ENCODE data around the gene GPR158. TPM values are rescaled to one million over a fixed set of nuclear protein-coding genes. Genes with fewer than 3 reads are reported as not detected.

GPR158 gene
- total RNA-seq, 2 donors from 2014 or later, result 0.09 to 0.29 TPM

DNA sequence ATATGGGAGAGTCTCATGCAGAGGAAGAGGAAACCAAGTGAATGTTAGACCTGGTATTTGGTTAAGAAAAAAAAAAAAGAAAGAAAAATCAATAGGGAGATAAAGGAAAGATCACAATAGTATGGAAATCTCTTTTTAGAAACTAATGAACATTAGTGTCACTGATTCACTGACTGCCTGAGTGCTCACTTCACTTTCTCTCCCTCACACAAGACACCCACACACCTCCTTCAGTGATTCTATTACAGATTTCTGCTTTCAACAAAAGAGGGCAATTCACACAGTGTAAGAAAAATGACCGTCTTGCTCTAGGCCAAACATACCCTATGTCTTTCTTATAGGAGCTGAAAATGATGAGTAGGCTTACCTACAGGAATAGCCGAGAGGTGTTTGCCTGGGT is 6.0 kb downstream of the GPR158 start:
- Histone ChIP-seq H3K9ac (ENCODE audit: extremely low read depth, low read length, poor library complexity, severe bottlenecking) (no peak overlapping the region), H3K27ac (ENCODE audit: low read depth, low read length) (no peak overlapping the region), H3K27me3 (ENCODE audit: control insufficient read depth, insufficient read depth, low read length, poor library complexity, severe bottlenecking) (peaks cover 26% of the 10 kb centered on the region), H3K36me3 (ENCODE audit: control insufficient read depth, insufficient read depth, low read length) (no peaks in the 10 kb centered on the region), H3K4me1 (ENCODE audit: control insufficient read depth, insufficient read depth, low read length) (peaks cover 3% of the 10 kb centered on the region), H3K9me3 (ENCODE audit: control insufficient read depth, low read length) (no peaks in the 10 kb centered on the region), H3K4me3 (ENCODE audit: low read length) (no peak overlapping the region)
- Mint-ChIP-seq H3K4me3 (no peak overlapping the region), H3K27me3 (ENCODE audit: insufficient read depth) (peaks cover 28% of the 10 kb centered on the region), H3K27ac (no peak overlapping the region), H3K9me3 (no peaks in the 10 kb centered on the region), H3K4me1 (peaks cover 20% of the 10 kb centered on the region), H3K36me3 (ENCODE audit: low read depth) (no peaks in the 10 kb centered on the region)
- WGBS, 2 experiments (ENCODE audit: insufficient coverage in 1 of 2, insufficient read length in 1 of 2), result 71 to 90% methylated on average over 2 of the region's 2 CpGs
- DNase-seq, result no peak
- TF ChIP-seq, protein P1, sequence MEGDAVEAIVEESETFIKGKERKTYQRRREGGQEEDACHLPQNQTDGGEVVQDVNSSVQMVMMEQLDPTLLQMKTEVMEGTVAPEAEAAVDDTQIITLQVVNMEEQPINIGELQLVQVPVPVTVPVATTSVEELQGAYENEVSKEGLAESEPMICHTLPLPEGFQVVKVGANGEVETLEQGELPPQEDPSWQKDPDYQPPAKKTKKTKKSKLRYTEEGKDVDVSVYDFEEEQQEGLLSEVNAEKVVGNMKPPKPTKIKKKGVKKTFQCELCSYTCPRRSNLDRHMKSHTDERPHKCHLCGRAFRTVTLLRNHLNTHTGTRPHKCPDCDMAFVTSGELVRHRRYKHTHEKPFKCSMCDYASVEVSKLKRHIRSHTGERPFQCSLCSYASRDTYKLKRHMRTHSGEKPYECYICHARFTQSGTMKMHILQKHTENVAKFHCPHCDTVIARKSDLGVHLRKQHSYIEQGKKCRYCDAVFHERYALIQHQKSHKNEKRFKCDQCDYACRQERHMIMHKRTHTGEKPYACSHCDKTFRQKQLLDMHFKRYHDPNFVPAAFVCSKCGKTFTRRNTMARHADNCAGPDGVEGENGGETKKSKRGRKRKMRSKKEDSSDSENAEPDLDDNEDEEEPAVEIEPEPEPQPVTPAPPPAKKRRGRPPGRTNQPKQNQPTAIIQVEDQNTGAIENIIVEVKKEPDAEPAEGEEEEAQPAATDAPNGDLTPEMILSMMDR (conservative IDR thresholded peaks at IDR 0.05), result no peak

GRCh38 chr10:25182636-25183035 is 7.8 kb downstream of the GPR158 start:
- H3K4me3 Mint-ChIP-seq, result no peak overlapping the region
- no peaks in the 10 kb centered on the region for H3K36me3 Mint-ChIP-seq (ENCODE audit: low read depth)
- TF ChIP-seq, protein P1 (conservative IDR thresholded peaks at IDR 0.05), result no peak
- peaks cover 11% of the 10 kb centered on the region for H3K4me1 Mint-ChIP-seq
- Histone ChIP-seq H3K4me3 (ENCODE audit: low read length) (no peak overlapping the region), H3K27ac (ENCODE audit: low read depth, low read length) (no peak overlapping the region), H3K27me3 (ENCODE audit: control insufficient read depth, insufficient read depth, low read length, poor library complexity, severe bottlenecking) (peaks cover 8% of the 10 kb centered on the region), H3K4me1 (ENCODE audit: control insufficient read depth, insufficient read depth, low read length) (peaks cover 3% of the 10 kb centered on the region), H3K36me3 (ENCODE audit: control insufficient read depth, insufficient read depth, low read length) (no peaks in the 10 kb centered on the region), H3K9ac (ENCODE audit: extremely low read depth, low read length, poor library complexity, severe bottlenecking) (no peak overlapping the region), H3K9me3 (ENCODE audit: control insufficient read depth, low read length) (no peaks in the 10 kb centered on the region)
- no peak overlapping the region for H3K27ac Mint-ChIP-seq
- no peak for DNase-seq
- 60 to 91% methylated on average over 1 to 3 of the region's 3 CpGs for WGBS, 2 experiments (ENCODE audit: insufficient coverage in 1 of 2, insufficient read length in 1 of 2)
- peaks cover 10% of the 10 kb centered on the region for H3K27me3 Mint-ChIP-seq (ENCODE audit: insufficient read depth)
- H3K9me3 Mint-ChIP-seq, result no peaks in the 10 kb centered on the region

GRCh38 chr10:25191162-25191895 is 16.5 kb downstream of the GPR158 start:
- no peaks in the 10 kb centered on the region for H3K4me1 ChIP-seq (ENCODE audit: control insufficient read depth, insufficient read depth, low read length)
- H3K9ac ChIP-seq (ENCODE audit: extremely low read depth, low read length, poor library complexity, severe bottlenecking), result no peak overlapping the region
- Mint-ChIP-seq H3K27ac (no peak overlapping the region), H3K36me3 (ENCODE audit: low read depth) (no peaks in the 10 kb centered on the region), H3K4me3 (no peak overlapping the region), H3K4me1 (peaks cover 8% of the 10 kb centered on the region), H3K27me3 (ENCODE audit: insufficient read depth) (no peaks in the 10 kb centered on the region), H3K9me3 (peaks cover 4% of the 10 kb centered on the region)
- no peaks in the 10 kb centered on the region for H3K9me3 ChIP-seq (ENCODE audit: control insufficient read depth, low read length)
- no peaks in the 10 kb centered on the region for H3K36me3 ChIP-seq (ENCODE audit: control insufficient read depth, insufficient read depth, low read length)
- H3K4me3 ChIP-seq (ENCODE audit: low read length), result no peak overlapping the region
- WGBS, 2 experiments (ENCODE audit: insufficient coverage in 1 of 2, insufficient read length in 1 of 2), result 95 to 97% methylated on average over 4 to 5 of the region's 5 CpGs
- DNase-seq, result no peak
- TF ChIP-seq, protein P1 (conservative IDR thresholded peaks at IDR 0.05), result no peak
- no peak overlapping the region for H3K27ac ChIP-seq (ENCODE audit: low read depth, low read length)
- no peaks in the 10 kb centered on the region for H3K27me3 ChIP-seq (ENCODE audit: control insufficient read depth, insufficient read depth, low read length, poor library complexity, severe bottlenecking)
